DND-41 (cell line): ENCODE data around the gene MLC1.

Experiments used
- ATAC-seq: fragments of 200-7000 bp; cut with Tn5 transposase; 3 replicates; pipeline ENCODE4 v1.9.1; 2021; ENCODE audit warnings: low read depth; ENCODE audit not compliant: insufficient read depth
- DNase-seq: peaks from one replicate; pipeline ENCODE4 v3.0.0-alpha.2; 2020
- H2AFZ ChIP-seq: 2 replicates; pipeline ENCODE4 v1.6.0; 2012; ENCODE audit warnings: low read depth, low read length
- H3K27ac ChIP-seq: 2 replicates; pipeline ENCODE4 v1.5.1; 2012; ENCODE audit warnings: low read length, inconsistent platforms
- H3K27me3 ChIP-seq: fragments of 200-600 bp; sonication (generic); 2 replicates; pipeline ENCODE4 v1.6.0; 2012; ENCODE audit warnings: low read length, mild to moderate bottlenecking, inconsistent platforms; ENCODE audit not compliant: insufficient read depth, poor library complexity
- H3K36me3 ChIP-seq: 2 replicates; pipeline ENCODE4 v1.5.1; 2012; ENCODE audit warnings: low read length, inconsistent platforms; ENCODE audit not compliant: insufficient read depth
- H3K4me1 ChIP-seq: 2 replicates; pipeline ENCODE4 v1.5.1; 2012; ENCODE audit warnings: mild to moderate bottlenecking, low read length; ENCODE audit not compliant: insufficient read depth
- H3K4me2 ChIP-seq: 2 replicates; pipeline ENCODE4 v1.6.0; 2012; ENCODE audit warnings: mild to moderate bottlenecking, moderate library complexity, low read length, inconsistent platforms; ENCODE audit not compliant: insufficient read depth
- H3K4me3 ChIP-seq, 2 experiments: fragments of 200-600 bp in 1 of 2; shearing (Covaris generic) in 1 of 2; 2 replicates each; pipeline ENCODE4 v1.5.1; 2012 to 2016; ENCODE audit warnings: inconsistent platforms in 2 of 2, low read length in 2 of 2, mild to moderate bottlenecking in 2 of 2, low read depth in 1 of 2, moderate library complexity in 1 of 2
- H3K79me2 ChIP-seq: 2 replicates; pipeline ENCODE4 v1.6.0; 2012; ENCODE audit warnings: low read length, inconsistent platforms; ENCODE audit not compliant: insufficient read depth
- H3K9ac ChIP-seq: 2 replicates; pipeline ENCODE4 v1.6.0; 2012; ENCODE audit warnings: low read depth, mild to moderate bottlenecking, inconsistent platforms, low read length, moderate library complexity
- H3K9me3 ChIP-seq: 2 replicates; pipeline ENCODE4 v1.5.1; 2012; ENCODE audit warnings: low read length, moderate library complexity, mild to moderate bottlenecking, inconsistent platforms; ENCODE audit not compliant: insufficient read depth, severe bottlenecking
- H4K20me1 ChIP-seq: 2 replicates; pipeline ENCODE4 v1.6.0; 2012; ENCODE audit warnings: low read length; ENCODE audit not compliant: insufficient read depth
- CTCF ChIP-seq: IDR thresholded peaks from 2 replicates; pipeline ENCODE4 v1.5.1; 2012; ENCODE audit warnings: borderline replicate concordance, low read length, moderate library complexity, mild to moderate bottlenecking; ENCODE audit not compliant: poor library complexity, severe bottlenecking; ENCODE audit errors: extremely low read depth
- EZH2 ChIP-seq: IDR thresholded peaks from 3 replicates; pipeline ENCODE4 v1.6.1; 2012; ENCODE audit warnings: borderline replicate concordance, low read depth, mild to moderate bottlenecking, moderate library complexity, low read length, inconsistent platforms; ENCODE audit not compliant: severe bottlenecking

The MLC1 gene

DNA sequence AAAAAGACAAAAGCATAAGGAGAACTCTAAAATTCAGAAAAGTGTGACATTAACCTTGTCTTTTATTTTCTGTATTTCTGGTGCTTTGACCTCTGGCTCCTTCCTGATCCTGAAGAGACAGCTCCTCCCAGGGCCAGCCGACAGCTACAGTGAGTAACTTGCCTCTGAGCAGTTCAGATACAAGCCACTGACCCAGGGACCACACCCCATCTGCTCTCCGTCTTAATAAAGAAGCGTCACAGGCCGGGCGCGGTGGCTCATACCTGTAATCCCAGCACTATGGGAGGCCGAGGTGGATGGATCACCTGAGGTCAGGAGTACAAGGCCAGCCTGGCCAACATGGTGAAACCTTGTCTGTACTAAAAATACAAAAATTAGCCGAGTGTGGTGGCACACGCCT lies 6.5 kb downstream of the MLC1 start:
- no peaks in the 10 kb centered on the region for H3K36me3 ChIP-seq
- H3K9me3 ChIP-seq: no peaks in the 10 kb centered on the region
- DNase-seq: no peak
- H3K4me3 ChIP-seq: no peak overlapping the region
- no peak overlapping the region for H3K9ac ChIP-seq
- H3K27ac ChIP-seq: no peak overlapping the region
- H4K20me1 ChIP-seq: no peaks in the 10 kb centered on the region
- no peak overlapping the region for H2AFZ ChIP-seq
- TF ChIP-seq EZH2 (no peak), CTCF (no peak)
- no peaks in the 10 kb centered on the region for H3K79me2 ChIP-seq
- no peak overlapping the region for H3K4me2 ChIP-seq
- H3K4me1 ChIP-seq: no peaks in the 10 kb centered on the region
- ATAC-seq: no peak
- no peaks in the 10 kb centered on the region for H3K27me3 ChIP-seq

DNA sequence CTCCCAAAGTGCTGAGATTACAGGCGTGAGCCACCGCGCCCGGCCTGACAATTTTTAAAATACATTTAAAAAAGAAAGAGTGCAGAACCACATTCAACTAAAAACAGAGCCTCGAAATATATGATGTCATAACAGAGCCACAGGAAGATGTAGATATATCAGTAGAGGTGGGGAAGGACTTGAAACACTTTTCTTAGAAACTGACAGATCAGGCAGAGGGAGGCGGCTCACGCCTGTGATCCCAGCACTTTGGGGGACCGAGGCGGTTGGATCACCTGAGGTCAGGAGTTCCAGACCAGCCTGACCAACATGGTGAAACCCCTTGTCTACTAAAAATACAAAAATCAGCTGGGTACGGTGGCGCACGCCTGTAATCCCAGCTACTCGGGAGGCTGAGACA lies 7.0 kb downstream of the MLC1 start:
- H4K20me1 ChIP-seq: no peaks in the 10 kb centered on the region
- no peaks in the 10 kb centered on the region for H3K4me1 ChIP-seq
- H2AFZ ChIP-seq: no peak overlapping the region
- no peak overlapping the region for H3K4me3 ChIP-seq
- no peaks in the 10 kb centered on the region for H3K36me3 ChIP-seq
- H3K79me2 ChIP-seq: no peaks in the 10 kb centered on the region
- DNase-seq (no peak), ATAC-seq (no peak)
- H3K4me2 ChIP-seq: no peak overlapping the region
- H3K27ac ChIP-seq: no peak overlapping the region
- no peaks in the 10 kb centered on the region for H3K9me3 ChIP-seq
- TF ChIP-seq EZH2 (no peak), CTCF (no peak)
- H3K9ac ChIP-seq: no peak overlapping the region
- no peaks in the 10 kb centered on the region for H3K27me3 ChIP-seq

DNA sequence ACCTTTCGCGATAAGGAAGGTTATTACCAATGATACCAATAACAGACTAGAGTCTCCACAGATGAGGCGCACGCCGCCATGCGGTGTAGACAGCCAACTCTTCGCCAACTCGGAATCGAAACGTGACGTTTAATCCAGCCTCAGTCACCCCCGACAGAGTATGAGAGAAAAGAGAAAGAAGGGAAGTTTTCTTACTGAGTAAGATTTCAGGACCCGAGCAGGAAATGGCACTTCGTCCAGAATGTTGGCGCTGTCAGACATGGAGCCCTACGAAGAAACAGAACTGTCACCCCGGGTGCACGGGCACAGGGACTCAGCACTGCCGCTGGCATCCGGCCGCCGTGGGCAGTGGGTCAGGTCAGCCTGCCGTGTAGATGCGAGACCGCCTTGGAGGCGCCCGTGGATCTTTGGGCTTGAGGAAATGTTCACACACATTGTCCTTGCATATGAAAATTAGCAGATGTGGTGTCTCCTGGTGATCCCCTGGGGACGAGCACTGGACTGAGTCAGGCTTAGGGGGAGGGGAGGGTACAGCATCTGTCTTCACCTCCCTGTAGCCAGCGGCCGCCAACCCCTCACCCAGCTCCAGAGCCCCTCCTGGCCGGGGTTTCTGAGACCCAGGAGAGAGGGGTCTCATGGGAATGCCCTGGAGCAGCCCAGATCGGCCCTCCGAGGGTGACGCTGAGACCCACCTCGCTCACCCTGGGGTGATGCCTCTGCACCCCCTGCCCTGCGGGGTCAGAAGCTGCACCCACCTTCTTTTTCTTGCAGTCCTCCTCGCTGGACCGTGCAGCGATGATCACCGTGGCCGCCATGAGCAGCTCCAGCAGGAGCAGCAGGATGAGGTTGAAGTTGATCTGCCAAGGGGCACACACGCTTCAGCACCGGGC lies 8.3 kb downstream of the MLC1 start:
- Histone ChIP-seq H3K4me3 (no peak overlapping the region), H3K4me1 (no peaks in the 10 kb centered on the region), H2AFZ (no peak overlapping the region), H3K9ac (no peak overlapping the region), H3K36me3 (no peaks in the 10 kb centered on the region), H3K79me2 (no peaks in the 10 kb centered on the region), H3K9me3 (no peaks in the 10 kb centered on the region), H3K27me3 (no peaks in the 10 kb centered on the region), H3K27ac (no peak overlapping the region), H3K4me2 (no peak overlapping the region), H4K20me1 (no peaks in the 10 kb centered on the region)
- DNase-seq (no peak), ATAC-seq (no peak)
- TF ChIP-seq EZH2: no peak
- no peak for TF ChIP-seq CTCF
